ENCODE measurements around the gene LMNTD1. TPM values are rescaled to one million over a fixed set of nuclear protein-coding genes. Genes with fewer than 3 reads are reported as not detected.

The LMNTD1 gene
- total and polyA plus RNA-seq, 2 of the 4 experiments (the other 2 are of a cell fraction): 1.5 to 4.3 TPM

DNA sequence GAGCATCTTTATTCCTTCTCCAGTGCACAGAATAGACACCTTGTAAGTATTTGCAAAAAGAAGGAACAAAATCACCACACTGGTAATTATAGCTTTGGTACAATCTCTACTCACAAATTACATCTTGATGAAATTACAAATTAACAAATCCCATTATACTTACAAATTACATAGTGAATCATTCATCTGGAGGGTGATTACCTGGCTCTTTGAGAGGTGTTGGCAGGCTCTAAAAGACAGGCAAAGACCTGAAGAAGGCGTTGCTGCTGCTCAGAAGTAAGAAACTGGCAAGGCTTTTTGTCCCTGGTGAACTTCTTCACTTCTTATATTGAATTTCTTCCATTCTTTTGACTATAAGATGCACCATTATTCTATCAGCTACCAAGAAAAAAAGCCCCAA lies 21.7 kb upstream of the LMNTD1 start:
- Histone ChIP-seq H4K8ac (ENCODE audit: low read depth in 2 of 2, low read length in 2 of 2) (no peak overlapping the region), H3K27ac (ENCODE audit: insufficient read depth, low read length) (no peak overlapping the region), H2BK20ac (ENCODE audit: low read depth, low read length) (no peak overlapping the region), H3K14ac (replicated peaks; ENCODE audit: low read depth, low read length) (no peak overlapping the region), H3K79me1 (ENCODE audit: low read depth in 1 of 2, low read length in 2 of 2) (no peaks in the 10 kb centered on the region), H4K91ac (ENCODE audit: insufficient read depth, low read depth, low read length) (no peak overlapping the region), H3K9me1 (ENCODE audit: insufficient read depth, low read length) (no peaks in the 10 kb centered on the region), H2AK5ac (ENCODE audit: low read depth, low read length) (no peak overlapping the region), H2AK9ac (replicated peaks; ENCODE audit: low read depth, low read length, poor library complexity) (no peak overlapping the region), H3K4ac (ENCODE audit: low read depth, low read length) (no peak overlapping the region), H3K18ac (ENCODE audit: low read depth, low read length) (no peak overlapping the region), H2BK5ac (ENCODE audit: low read depth, low read length, poor library complexity, severe bottlenecking) (no peak overlapping the region), H3K9me3 (ENCODE audit: control insufficient read depth, insufficient read depth, low read length) (no peaks in the 10 kb centered on the region), H3K23ac (ENCODE audit: low read depth, low read length) (no peak overlapping the region), H2BK120ac (ENCODE audit: low read depth, low read length) (no peak overlapping the region), H2BK15ac (ENCODE audit: low read depth, low read length) (no peak overlapping the region), H3K27me3 (ENCODE audit: control insufficient read depth, insufficient read depth, low read length) (no peaks in the 10 kb centered on the region), H4K5ac (ENCODE audit: low read depth, low read length) (no peak overlapping the region), H3K56ac (ENCODE audit: extremely low read depth, insufficient read depth, low read length) (no peak overlapping the region), H3K4me1 (ENCODE audit: control insufficient read depth, insufficient read depth, low read length) (no peaks in the 10 kb centered on the region), H3K4me3 (ENCODE audit: insufficient read depth, low read depth, low read length) (no peak overlapping the region), H4K20me1 (ENCODE audit: insufficient read depth, low read length) (no peaks in the 10 kb centered on the region), H3K4me2 (ENCODE audit: low read depth, low read length) (no peak overlapping the region), H3K9ac (ENCODE audit: low read depth, low read length) (no peak overlapping the region), H2AFZ (replicated peaks; ENCODE audit: low read length, poor library complexity) (no peak overlapping the region), H3K36me3 (ENCODE audit: control insufficient read depth, insufficient read depth, low read length) (no peaks in the 10 kb centered on the region)
- ATAC-seq (ENCODE audit: low read depth): no peak
- CTCF ChIA-PET: no interaction called here
- intact Hi-C loops (cut with micrococcal nuclease): no loop called here
- BruUV-seq (replicated peaks): no TSS peak
- WGBS, 2 experiments (ENCODE audit: extremely low coverage in 2 of 2, insufficient read length in 1 of 2): no CpG with 5 or more reads among the region's 1 CpG
- TF ChIP-seq BHLHE40 (IDR thresholded peaks at IDR 0.05; ENCODE audit: low read depth, low read length) (no peak), CHD1 (IDR thresholded peaks at IDR 0.05; ENCODE audit: low read depth, low read length) (no peak), MAFK (IDR thresholded peaks at IDR 0.05; ENCODE audit: low read depth, low read length) (no peak), SMC3 (IDR thresholded peaks at IDR 0.05; ENCODE audit: low read depth, low read length) (no peak), RFX5 (IDR thresholded peaks at IDR 0.05; ENCODE audit: low read depth, low read length) (no peak), FOS (IDR thresholded peaks at IDR 0.05; ENCODE audit: low read depth, low read length) (no peak), CEBPB (IDR thresholded peaks at IDR 0.05; ENCODE audit: low read depth, low read length) (no peak), NFE2L2 (IDR thresholded peaks at IDR 0.05; ENCODE audit: low read depth, low read length) (no peak), POLR2A (IDR thresholded peaks at IDR 0.05; ENCODE audit: low read depth, low read length) (no peak), RAD21 (IDR thresholded peaks at IDR 0.05; ENCODE audit: low read length) (no peak), MXI1 (IDR thresholded peaks at IDR 0.05; ENCODE audit: borderline replicate concordance, low read depth, low read length) (no peak), MAZ (IDR thresholded peaks at IDR 0.05; ENCODE audit: borderline replicate concordance, low read depth, low read length) (no peak), RCOR1 (IDR thresholded peaks at IDR 0.05; ENCODE audit: insufficient replicate concordance, low read length) (no peak)
- TF ChIP-seq, protein P1, sequence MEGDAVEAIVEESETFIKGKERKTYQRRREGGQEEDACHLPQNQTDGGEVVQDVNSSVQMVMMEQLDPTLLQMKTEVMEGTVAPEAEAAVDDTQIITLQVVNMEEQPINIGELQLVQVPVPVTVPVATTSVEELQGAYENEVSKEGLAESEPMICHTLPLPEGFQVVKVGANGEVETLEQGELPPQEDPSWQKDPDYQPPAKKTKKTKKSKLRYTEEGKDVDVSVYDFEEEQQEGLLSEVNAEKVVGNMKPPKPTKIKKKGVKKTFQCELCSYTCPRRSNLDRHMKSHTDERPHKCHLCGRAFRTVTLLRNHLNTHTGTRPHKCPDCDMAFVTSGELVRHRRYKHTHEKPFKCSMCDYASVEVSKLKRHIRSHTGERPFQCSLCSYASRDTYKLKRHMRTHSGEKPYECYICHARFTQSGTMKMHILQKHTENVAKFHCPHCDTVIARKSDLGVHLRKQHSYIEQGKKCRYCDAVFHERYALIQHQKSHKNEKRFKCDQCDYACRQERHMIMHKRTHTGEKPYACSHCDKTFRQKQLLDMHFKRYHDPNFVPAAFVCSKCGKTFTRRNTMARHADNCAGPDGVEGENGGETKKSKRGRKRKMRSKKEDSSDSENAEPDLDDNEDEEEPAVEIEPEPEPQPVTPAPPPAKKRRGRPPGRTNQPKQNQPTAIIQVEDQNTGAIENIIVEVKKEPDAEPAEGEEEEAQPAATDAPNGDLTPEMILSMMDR (conservative IDR thresholded peaks at IDR 0.05; ENCODE audit: low read depth, low read length): no peak
- TF ChIP-seq, protein P2, sequence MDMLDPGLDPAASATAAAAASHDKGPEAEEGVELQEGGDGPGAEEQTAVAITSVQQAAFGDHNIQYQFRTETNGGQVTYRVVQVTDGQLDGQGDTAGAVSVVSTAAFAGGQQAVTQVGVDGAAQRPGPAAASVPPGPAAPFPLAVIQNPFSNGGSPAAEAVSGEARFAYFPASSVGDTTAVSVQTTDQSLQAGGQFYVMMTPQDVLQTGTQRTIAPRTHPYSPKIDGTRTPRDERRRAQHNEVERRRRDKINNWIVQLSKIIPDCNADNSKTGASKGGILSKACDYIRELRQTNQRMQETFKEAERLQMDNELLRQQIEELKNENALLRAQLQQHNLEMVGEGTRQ (IDR thresholded peaks at IDR 0.05; ENCODE audit: low read depth, low read length): no peak
- TF ChIP-seq, protein P3, sequence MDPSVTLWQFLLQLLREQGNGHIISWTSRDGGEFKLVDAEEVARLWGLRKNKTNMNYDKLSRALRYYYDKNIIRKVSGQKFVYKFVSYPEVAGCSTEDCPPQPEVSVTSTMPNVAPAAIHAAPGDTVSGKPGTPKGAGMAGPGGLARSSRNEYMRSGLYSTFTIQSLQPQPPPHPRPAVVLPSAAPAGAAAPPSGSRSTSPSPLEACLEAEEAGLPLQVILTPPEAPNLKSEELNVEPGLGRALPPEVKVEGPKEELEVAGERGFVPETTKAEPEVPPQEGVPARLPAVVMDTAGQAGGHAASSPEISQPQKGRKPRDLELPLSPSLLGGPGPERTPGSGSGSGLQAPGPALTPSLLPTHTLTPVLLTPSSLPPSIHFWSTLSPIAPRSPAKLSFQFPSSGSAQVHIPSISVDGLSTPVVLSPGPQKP (IDR thresholded peaks at IDR 0.05; ENCODE audit: borderline replicate concordance, low read depth, low read length): no peak
- in situ Hi-C loops (cut with MboI; ENCODE audit: low sequenced_read_pairs): no loop called here
- no peak for DNase-seq
- dilution Hi-C loops (cut with HindIII; ENCODE audit: low sequenced_read_pairs, unreplicated experiment): no loop called here
- POLR2A ChIA-PET (ENCODE audit: unreplicated experiment): no interaction called here

All from IMR-90 (cell line).